ENCODE measurements around the gene NR2F1-AS1. TPM values are rescaled to one million over a fixed set of nuclear protein-coding genes. Genes with fewer than 3 reads are reported as not detected.

The NR2F1-AS1 gene
- total RNA-seq, 1 experiment from 2014 or later, result 24.1 TPM

- Histone ChIP-seq H4K20me1 (ENCODE audit: low read length) (no peaks in the 10 kb centered on the region), H3K4me2 (ENCODE audit: low read length) (no peak overlapping the region), H2AFZ (ENCODE audit: low read length) (no peak overlapping the region), H3K27ac (ENCODE audit: low read length) (no peak overlapping the region), H3K4me3 (ENCODE audit: low read length) (no peak overlapping the region), H3K4me1 (ENCODE audit: insufficient read depth, low read length) (peaks cover 16% of the 10 kb centered on the region), H3K79me2 (ENCODE audit: low read length) (no peaks in the 10 kb centered on the region), H3K9me2 (replicated peaks; ENCODE audit: low read length) (no peaks in the 10 kb centered on the region), H3K27me3 (ENCODE audit: low read length) (no peaks in the 10 kb centered on the region), H3K36me3 (ENCODE audit: low read depth, low read length) (no peaks in the 10 kb centered on the region), H3K9me3 (ENCODE audit: low read length) (no peaks in the 10 kb centered on the region), H3K9ac (ENCODE audit: low read length) (no peak overlapping the region), H3F3A (ENCODE audit: low read length, unreplicated experiment) (no peaks in the 10 kb centered on the region)
- no TSS peak for BruUV-seq (replicated peaks)
- CTCF ChIA-PET, result no interaction called here
- intact Hi-C loops (cut with micrococcal nuclease), result no loop called here
- TF ChIP-seq CTCF (conservative IDR thresholded peaks at IDR 0.05; ENCODE audit: low read depth, low read length) (no peak), EZH2 (IDR thresholded peaks at IDR 0.05; ENCODE audit: low read length, unreplicated experiment) (no peak), EZH2phosphoT487 (IDR thresholded peaks at IDR 0.05; ENCODE audit: borderline replicate concordance, low read length) (no peak)
- POLR2A ChIA-PET (ENCODE audit: unreplicated experiment), result no interaction called here
- DNase-seq (no peak), ATAC-seq (no peak)
Measured at GRCh38 chr5:93422652-93423280, 158.3 kb downstream of the NR2F1-AS1 start.

GRCh38 chr5:93421987-93422401 is 159.0 kb downstream of the NR2F1-AS1 start:
- Histone ChIP-seq H3F3A (ENCODE audit: low read length, unreplicated experiment) (no peaks in the 10 kb centered on the region), H2AFZ (ENCODE audit: low read length) (no peak overlapping the region), H3K79me2 (ENCODE audit: low read length) (no peaks in the 10 kb centered on the region), H3K4me2 (ENCODE audit: low read length) (no peak overlapping the region), H3K9ac (ENCODE audit: low read length) (no peak overlapping the region), H3K36me3 (ENCODE audit: low read depth, low read length) (no peaks in the 10 kb centered on the region), H3K4me3 (ENCODE audit: low read length) (no peak overlapping the region), H3K27me3 (ENCODE audit: low read length) (no peaks in the 10 kb centered on the region), H3K27ac (ENCODE audit: low read length) (no peak overlapping the region), H4K20me1 (ENCODE audit: low read length) (no peaks in the 10 kb centered on the region), H3K9me2 (replicated peaks; ENCODE audit: low read length) (no peaks in the 10 kb centered on the region), H3K4me1 (ENCODE audit: insufficient read depth, low read length) (peaks cover 9% of the 10 kb centered on the region; the same call in 1 of the 2 replicates), H3K9me3 (ENCODE audit: low read length) (no peaks in the 10 kb centered on the region)
- DNase-seq, result no peak
- POLR2A ChIA-PET (ENCODE audit: unreplicated experiment), result no interaction called here
- BruUV-seq (replicated peaks), result no TSS peak
- no peak for ATAC-seq
- CTCF ChIA-PET, result no interaction called here
- TF ChIP-seq CTCF (conservative IDR thresholded peaks at IDR 0.05; ENCODE audit: low read depth, low read length) (no peak), EZH2phosphoT487 (IDR thresholded peaks at IDR 0.05; ENCODE audit: borderline replicate concordance, low read length) (no peak), EZH2 (IDR thresholded peaks at IDR 0.05; ENCODE audit: low read length, unreplicated experiment) (no peak)
- intact Hi-C loops (cut with micrococcal nuclease), result no loop called here

- CTCF ChIA-PET, result no interaction called here
- no peak for TF ChIP-seq CTCF (conservative IDR thresholded peaks at IDR 0.05; ENCODE audit: low read depth, low read length)
- TF ChIP-seq EZH2 (IDR thresholded peaks at IDR 0.05; ENCODE audit: low read length, unreplicated experiment), result no peak
- no peak for TF ChIP-seq EZH2phosphoT487 (IDR thresholded peaks at IDR 0.05; ENCODE audit: borderline replicate concordance, low read length)
- no peaks in the 10 kb centered on the region for H4K20me1 ChIP-seq (ENCODE audit: low read length)
- no peaks in the 10 kb centered on the region for H3K79me2 ChIP-seq (ENCODE audit: low read length)
- intact Hi-C loops (cut with micrococcal nuclease), result no loop called here
- ATAC-seq (no peak), DNase-seq (no peak)
- H3K9me2 ChIP-seq (replicated peaks; ENCODE audit: low read length), result no peaks in the 10 kb centered on the region
- no TSS peak for BruUV-seq (replicated peaks)
- peaks cover 4% of the 10 kb centered on the region; the same call in 1 of the 2 replicates for H3K4me1 ChIP-seq (ENCODE audit: insufficient read depth, low read length)
- H2AFZ ChIP-seq (ENCODE audit: low read length), result no peak overlapping the region
- H3K27ac ChIP-seq (ENCODE audit: low read length), result no peak overlapping the region
- H3F3A ChIP-seq (ENCODE audit: low read length, unreplicated experiment), result no peaks in the 10 kb centered on the region
- POLR2A ChIA-PET (ENCODE audit: unreplicated experiment), result no interaction called here
- H3K4me3 ChIP-seq (ENCODE audit: low read length), result no peak overlapping the region
- H3K9ac ChIP-seq (ENCODE audit: low read length), result no peak overlapping the region
- no peaks in the 10 kb centered on the region for H3K27me3 ChIP-seq (ENCODE audit: low read length)
- no peaks in the 10 kb centered on the region for H3K36me3 ChIP-seq (ENCODE audit: low read depth, low read length)
- H3K4me2 ChIP-seq (ENCODE audit: low read length), result no peak overlapping the region
- H3K9me3 ChIP-seq (ENCODE audit: low read length), result no peaks in the 10 kb centered on the region
Measured at GRCh38 chr5:93421468-93421867, 159.6 kb downstream of the NR2F1-AS1 start.

Measured in PC-3 (cell line).